ENCODE data around the gene RNF150.

DNA sequence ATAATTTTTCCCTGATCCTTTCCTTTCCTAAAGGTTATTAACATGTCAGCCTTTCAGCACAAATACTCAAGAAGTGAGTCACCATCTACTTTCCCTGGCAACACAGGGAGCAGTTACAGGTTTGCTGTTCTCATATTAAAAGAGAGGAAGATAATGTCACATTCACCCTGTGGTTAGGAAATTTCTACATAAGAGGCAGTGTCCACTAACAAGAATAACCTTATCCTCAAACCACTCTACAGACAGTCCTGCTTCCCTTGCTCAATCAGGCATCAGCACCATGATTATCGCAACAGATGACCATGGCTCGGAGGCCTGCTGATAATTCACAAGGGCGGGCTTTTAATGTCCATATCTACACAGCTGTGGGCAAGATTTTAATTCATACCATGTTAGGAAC is 30.9 kb downstream of the RNF150 start:
- TF ChIP-seq, protein P1, sequence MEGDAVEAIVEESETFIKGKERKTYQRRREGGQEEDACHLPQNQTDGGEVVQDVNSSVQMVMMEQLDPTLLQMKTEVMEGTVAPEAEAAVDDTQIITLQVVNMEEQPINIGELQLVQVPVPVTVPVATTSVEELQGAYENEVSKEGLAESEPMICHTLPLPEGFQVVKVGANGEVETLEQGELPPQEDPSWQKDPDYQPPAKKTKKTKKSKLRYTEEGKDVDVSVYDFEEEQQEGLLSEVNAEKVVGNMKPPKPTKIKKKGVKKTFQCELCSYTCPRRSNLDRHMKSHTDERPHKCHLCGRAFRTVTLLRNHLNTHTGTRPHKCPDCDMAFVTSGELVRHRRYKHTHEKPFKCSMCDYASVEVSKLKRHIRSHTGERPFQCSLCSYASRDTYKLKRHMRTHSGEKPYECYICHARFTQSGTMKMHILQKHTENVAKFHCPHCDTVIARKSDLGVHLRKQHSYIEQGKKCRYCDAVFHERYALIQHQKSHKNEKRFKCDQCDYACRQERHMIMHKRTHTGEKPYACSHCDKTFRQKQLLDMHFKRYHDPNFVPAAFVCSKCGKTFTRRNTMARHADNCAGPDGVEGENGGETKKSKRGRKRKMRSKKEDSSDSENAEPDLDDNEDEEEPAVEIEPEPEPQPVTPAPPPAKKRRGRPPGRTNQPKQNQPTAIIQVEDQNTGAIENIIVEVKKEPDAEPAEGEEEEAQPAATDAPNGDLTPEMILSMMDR (conservative IDR thresholded peaks at IDR 0.05), result no peak
- no peak for TF ChIP-seq EZH2 (IDR thresholded peaks at IDR 0.05; ENCODE audit: low read depth)

Data from PC-9 (cell line).